GM10266 (cell line): ENCODE measurements around the gene AQP2.

Experiments
- DNase-seq: peaks from one replicate; pipeline ENCODE4 v3.0.0; 2012; ENCODE audit errors: extremely low spot score
- TF ChIP-seq, protein P1 (sequence below): IDR thresholded peaks from 2 replicates; pipeline ENCODE4 v1.5.1; 2012; ENCODE audit warnings: mild to moderate bottlenecking, low read depth; ENCODE audit not compliant: control insufficient read depth, insufficient read depth; ENCODE audit errors: missing control alignments

AQP2 gene

DNA sequence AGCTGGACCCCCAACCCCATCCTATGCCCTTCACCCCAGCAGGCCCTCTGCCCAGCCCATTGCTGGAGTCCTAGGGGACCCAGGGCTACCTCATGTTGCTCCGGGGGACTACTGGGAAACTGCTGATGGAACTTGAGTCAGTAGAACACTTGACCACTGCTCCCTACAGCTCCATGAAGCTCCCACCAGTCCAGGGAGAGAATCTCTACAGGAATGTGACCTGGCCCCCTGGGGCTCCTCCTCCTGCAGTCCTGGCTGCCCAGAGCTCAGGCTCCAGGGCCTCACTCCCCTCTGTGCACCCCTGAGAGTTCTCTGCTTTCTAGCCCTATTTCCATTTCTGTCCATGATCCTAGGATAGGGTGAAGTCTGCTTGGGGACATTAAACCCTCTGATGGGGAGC, 10.8 kb upstream of the AQP2 start:
- TF ChIP-seq, protein P1, sequence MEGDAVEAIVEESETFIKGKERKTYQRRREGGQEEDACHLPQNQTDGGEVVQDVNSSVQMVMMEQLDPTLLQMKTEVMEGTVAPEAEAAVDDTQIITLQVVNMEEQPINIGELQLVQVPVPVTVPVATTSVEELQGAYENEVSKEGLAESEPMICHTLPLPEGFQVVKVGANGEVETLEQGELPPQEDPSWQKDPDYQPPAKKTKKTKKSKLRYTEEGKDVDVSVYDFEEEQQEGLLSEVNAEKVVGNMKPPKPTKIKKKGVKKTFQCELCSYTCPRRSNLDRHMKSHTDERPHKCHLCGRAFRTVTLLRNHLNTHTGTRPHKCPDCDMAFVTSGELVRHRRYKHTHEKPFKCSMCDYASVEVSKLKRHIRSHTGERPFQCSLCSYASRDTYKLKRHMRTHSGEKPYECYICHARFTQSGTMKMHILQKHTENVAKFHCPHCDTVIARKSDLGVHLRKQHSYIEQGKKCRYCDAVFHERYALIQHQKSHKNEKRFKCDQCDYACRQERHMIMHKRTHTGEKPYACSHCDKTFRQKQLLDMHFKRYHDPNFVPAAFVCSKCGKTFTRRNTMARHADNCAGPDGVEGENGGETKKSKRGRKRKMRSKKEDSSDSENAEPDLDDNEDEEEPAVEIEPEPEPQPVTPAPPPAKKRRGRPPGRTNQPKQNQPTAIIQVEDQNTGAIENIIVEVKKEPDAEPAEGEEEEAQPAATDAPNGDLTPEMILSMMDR, result no peak
- DNase-seq, result no peak

DNA sequence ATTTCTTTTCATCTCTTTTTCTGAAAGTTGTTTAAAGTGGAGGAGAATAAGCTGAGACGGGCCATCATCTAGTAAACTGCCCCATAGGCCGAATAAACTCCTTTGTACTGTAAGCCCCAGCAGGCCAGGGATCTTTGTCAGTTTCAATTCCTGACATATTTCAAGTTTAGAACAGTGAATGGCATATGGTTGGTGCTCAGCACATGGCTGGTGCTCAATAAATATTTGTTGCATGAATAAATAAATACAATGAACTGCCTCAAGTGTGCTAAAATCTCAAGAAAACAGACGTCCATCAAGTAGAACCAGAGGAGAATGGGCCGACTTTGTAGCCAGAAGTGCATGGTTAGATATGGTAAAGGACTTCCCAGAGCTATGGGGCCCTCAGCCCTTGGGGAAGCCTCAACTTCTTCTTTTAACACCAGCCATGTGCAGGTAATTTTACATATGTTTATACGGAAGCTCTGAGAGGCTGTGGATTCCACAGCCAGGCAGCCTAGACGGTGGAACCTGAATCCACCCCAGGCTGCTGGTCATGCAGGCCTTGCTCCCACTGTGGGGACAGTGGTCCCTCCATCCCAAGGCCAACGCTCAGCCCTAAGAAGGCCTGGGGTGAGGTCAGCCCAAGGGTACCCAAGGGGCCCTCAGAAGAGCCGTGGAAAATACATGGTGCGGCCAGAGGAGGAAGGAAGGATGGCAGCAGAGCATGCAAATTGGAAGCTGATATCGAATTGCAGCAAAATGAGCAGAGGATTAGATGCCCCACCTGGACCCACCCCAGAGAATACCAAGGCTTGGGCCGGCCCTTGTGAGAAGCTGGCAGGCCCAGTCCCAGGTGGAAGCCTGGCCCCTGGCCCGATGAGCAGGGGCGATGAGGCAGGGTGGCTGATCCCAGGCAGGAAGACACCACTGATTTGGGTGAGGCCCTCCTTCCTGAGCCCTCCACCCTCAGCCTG, 8.7 kb upstream of the AQP2 start:
- TF ChIP-seq, protein P1, result no peak
- no peak for DNase-seq

DNA sequence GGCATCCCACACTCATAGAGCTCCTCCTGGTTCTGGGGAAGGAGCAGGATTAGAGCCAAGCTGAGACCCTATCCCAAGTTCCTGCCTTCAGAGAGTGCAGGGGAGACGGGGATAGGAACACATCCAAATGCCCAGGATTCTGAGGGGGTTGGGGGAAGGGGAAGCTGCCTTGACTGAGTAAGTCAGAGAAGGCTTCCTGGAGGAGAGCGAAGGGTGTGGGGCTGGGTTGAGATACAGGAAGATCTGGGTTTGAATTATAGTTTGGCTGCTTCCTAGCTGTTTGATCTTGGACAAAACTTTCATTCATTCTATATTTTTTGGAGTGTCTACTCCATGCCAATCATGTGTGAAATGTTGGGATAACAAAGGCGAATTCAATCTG, 8.0 kb upstream of the AQP2 start:
- TF ChIP-seq, protein P1, result no peak
- no peak for DNase-seq

DNA sequence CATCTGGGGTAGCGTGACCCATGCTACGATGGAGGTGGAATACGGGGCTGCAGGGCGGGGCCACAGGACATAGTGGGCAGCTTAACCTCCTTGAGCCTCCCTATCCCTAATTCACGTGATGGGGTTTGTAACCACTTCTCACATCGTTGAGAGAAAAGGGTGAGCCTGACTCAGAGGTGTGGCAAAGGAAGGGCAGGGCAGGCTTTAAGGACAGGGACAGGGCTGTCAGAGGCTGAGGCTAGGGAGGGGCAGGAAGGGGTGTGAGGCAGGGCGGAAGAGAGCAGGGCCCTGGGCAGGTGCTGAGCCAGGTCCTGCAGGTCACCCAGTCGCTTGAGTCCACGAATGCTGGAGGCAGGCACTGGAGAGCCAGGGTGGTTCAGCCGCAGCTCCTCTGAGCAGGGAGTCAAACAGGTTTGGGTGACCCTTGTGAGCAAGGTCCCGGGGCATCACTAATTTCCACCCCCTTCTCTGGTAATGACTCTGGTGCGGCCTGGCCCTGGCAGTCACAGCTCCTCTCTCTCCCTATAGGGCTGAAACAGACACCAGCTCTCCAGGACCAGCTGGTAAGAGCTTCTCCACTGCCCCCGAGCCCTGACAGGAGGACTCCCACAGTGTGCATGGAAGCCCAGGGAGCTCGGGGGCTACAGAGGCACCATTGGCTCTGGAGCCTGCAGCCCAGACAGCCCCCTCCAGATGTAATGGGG, 7.5 kb upstream of the AQP2 start:
- DNase-seq, result no peak
- TF ChIP-seq, protein P1, result no peak

DNA sequence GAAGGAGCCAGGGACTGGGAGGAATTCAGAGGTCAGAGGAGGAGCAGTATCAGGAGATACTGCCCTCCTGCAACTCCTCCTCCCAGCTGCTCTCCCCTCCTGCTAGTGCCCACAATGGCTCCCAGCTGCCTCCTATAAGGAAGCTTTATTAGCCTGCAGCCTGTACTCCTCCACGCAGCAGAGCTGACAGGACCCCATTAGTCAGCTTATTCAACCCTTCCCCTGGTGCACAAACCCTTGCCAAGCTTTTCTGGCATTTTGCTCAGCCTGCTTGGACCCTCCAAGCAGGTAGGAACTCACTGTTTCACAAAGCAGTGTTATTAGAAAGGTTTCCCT, 6.9 kb upstream of the AQP2 start:
- no peak for DNase-seq
- TF ChIP-seq, protein P1, result no peak

DNA sequence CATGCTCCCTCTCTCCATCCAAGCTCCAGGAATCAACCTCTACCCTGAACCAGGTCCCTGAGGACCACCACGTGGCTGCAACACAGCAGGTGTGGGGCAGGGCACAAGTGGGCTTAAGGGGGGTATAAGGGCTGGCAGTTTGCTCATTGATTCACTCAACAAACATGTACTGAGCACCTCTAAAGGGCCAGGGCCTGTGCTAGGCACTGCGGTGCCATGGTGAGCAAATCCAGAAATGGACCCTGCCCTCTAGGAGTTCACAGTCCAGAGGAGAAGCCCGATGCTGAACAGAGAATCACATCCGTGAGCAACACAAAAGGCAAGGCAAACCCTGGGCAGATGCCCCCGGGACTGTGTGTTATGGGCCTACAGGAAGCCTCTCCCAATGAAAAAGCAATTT, 6.5 kb upstream of the AQP2 start:
- TF ChIP-seq, protein P1, result no peak

DNA sequence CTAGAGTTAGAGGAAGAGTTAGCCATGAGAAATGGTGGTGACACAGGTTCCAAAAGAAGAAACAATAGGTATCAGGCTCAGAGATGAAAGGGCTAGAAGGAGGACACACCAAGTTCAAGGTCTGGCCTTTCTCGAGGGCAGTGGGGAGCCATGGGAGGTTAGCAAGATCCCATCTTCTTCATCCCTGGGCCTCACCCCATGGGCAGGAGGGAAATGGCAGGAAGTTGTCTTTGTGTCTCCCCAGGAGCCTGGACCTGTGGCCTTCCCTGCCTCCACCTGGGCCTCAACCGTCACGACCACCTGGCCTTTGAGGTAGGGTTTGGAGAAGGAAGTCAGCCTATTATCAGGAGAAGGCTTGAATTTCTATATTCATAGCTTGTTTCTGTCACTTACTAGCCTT, 5.8 kb upstream of the AQP2 start:
- no peak for DNase-seq
- TF ChIP-seq, protein P1, result no peak

More for the DNA sequence above, 6.5 kb upstream of the AQP2 start:
- DNase-seq, result no peak
